Astrocyte (in vitro differentiated cells and primary cell): ENCODE measurements around the gene SPSB1.

Experiments used
- EZH2 ChIP-seq: IDR thresholded peaks from 2 replicates; pipeline ENCODE4 v1.6.1; 2012; ENCODE audit warnings: mild to moderate bottlenecking, low read length, inconsistent platforms; ENCODE audit not compliant: insufficient read depth
- TF ChIP-seq, protein P1 (sequence below): IDR thresholded peaks from 2 replicates; pipeline ENCODE4 v1.5.1; 2011; ENCODE audit warnings: low read depth, mild to moderate bottlenecking, inconsistent platforms, low read length, moderate library complexity; ENCODE audit not compliant: insufficient read depth

DNA sequence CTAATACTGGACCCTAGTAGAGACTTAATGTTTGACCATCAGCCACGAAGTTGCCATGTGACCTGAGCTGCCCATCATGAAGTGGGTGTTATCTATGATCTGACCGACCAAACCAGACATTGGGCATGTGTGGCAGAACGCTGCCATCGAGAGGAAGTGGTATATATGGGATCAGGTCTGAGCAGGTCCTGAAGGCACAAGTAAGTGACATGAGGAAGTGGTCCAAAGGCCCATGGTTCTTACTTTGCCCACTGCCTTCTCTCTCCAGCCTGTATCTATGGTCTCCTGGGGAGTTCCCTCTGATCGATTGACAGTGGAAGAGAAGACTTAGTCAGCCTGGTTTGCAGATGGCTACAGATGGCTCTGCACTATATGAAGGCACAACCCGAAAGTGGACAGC is 7.9 kb downstream of the SPSB1 start:
- TF ChIP-seq, protein P1, sequence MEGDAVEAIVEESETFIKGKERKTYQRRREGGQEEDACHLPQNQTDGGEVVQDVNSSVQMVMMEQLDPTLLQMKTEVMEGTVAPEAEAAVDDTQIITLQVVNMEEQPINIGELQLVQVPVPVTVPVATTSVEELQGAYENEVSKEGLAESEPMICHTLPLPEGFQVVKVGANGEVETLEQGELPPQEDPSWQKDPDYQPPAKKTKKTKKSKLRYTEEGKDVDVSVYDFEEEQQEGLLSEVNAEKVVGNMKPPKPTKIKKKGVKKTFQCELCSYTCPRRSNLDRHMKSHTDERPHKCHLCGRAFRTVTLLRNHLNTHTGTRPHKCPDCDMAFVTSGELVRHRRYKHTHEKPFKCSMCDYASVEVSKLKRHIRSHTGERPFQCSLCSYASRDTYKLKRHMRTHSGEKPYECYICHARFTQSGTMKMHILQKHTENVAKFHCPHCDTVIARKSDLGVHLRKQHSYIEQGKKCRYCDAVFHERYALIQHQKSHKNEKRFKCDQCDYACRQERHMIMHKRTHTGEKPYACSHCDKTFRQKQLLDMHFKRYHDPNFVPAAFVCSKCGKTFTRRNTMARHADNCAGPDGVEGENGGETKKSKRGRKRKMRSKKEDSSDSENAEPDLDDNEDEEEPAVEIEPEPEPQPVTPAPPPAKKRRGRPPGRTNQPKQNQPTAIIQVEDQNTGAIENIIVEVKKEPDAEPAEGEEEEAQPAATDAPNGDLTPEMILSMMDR: no peak
- TF ChIP-seq EZH2: no peak
